Sigmoid colon (tissue), 4 donors: ENCODE measurements around the gene TAS2R16.

Experiments used
- EP300 ChIP-seq, 4 donors: sonication (generic); formaldehyde crosslinking; IDR thresholded peaks; one replicate each; pipeline ENCODE4 v1.6.1; 2017; ENCODE audit warnings: antibody characterized with exemption in 4 of 4
- POLR2A ChIP-seq, 2 donors: fragments of 450-650 bp; IDR thresholded peaks; one replicate each; pipeline ENCODE4 v1.6.1; 2016; ENCODE audit warnings: antibody characterized with exemption in 2 of 2, mild to moderate bottlenecking in 2 of 2, moderate library complexity in 2 of 2
- POLR2AphosphoS5 ChIP-seq, 4 donors: sonication (generic); formaldehyde crosslinking; IDR thresholded peaks; one replicate each; pipeline ENCODE4 v1.6.1; 2017; ENCODE audit warnings: antibody characterized with exemption in 4 of 4
- TF ChIP-seq, protein P1 (sequence below), 4 experiments: fragments of 450-650 bp in 3 of 4; fragments of 200-600 bp in 1 of 4; IDR thresholded peaks; one replicate each; pipeline ENCODE4 v1.5.1; 2016 to 2019; ENCODE audit warnings: antibody characterized with exemption in 4 of 4, mild to moderate bottlenecking in 3 of 4, moderate library complexity in 2 of 4

DNA sequence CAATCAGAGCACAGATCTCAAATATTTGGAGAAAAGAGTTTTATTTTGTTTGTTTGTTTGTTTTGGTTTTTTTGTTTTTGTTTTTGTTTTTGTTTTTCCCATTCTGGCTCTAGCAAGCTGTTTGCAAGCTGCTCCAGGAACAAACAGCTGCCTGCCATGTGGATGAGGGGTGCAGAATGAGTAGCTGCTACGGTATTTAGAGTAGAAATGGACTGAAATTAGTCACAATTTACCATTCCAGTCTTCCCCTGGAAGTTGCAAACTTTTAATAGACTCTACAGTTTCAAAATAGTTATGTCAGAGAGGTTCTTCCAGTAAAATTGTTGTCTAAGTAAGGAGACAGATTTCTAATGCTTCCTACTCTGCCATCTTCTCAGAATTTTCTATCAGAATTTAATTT lies 27.1 kb upstream of the TAS2R16 start:
- TF ChIP-seq POLR2A (IDR thresholded peaks at IDR 0.05) (no peak), EP300 (IDR thresholded peaks at IDR 0.05) (no peak), POLR2AphosphoS5 (IDR thresholded peaks at IDR 0.05) (no peak)
- TF ChIP-seq, protein P1, sequence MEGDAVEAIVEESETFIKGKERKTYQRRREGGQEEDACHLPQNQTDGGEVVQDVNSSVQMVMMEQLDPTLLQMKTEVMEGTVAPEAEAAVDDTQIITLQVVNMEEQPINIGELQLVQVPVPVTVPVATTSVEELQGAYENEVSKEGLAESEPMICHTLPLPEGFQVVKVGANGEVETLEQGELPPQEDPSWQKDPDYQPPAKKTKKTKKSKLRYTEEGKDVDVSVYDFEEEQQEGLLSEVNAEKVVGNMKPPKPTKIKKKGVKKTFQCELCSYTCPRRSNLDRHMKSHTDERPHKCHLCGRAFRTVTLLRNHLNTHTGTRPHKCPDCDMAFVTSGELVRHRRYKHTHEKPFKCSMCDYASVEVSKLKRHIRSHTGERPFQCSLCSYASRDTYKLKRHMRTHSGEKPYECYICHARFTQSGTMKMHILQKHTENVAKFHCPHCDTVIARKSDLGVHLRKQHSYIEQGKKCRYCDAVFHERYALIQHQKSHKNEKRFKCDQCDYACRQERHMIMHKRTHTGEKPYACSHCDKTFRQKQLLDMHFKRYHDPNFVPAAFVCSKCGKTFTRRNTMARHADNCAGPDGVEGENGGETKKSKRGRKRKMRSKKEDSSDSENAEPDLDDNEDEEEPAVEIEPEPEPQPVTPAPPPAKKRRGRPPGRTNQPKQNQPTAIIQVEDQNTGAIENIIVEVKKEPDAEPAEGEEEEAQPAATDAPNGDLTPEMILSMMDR (IDR thresholded peaks at IDR 0.05), result no peak
